ENCODE data around the gene PBX1. TPM values are rescaled to one million over a fixed set of nuclear protein-coding genes. Genes with fewer than 3 reads are reported as not detected.

PBX1 gene
- total RNA-seq, 1 experiment from 2014 or later: 102 TPM

DNA sequence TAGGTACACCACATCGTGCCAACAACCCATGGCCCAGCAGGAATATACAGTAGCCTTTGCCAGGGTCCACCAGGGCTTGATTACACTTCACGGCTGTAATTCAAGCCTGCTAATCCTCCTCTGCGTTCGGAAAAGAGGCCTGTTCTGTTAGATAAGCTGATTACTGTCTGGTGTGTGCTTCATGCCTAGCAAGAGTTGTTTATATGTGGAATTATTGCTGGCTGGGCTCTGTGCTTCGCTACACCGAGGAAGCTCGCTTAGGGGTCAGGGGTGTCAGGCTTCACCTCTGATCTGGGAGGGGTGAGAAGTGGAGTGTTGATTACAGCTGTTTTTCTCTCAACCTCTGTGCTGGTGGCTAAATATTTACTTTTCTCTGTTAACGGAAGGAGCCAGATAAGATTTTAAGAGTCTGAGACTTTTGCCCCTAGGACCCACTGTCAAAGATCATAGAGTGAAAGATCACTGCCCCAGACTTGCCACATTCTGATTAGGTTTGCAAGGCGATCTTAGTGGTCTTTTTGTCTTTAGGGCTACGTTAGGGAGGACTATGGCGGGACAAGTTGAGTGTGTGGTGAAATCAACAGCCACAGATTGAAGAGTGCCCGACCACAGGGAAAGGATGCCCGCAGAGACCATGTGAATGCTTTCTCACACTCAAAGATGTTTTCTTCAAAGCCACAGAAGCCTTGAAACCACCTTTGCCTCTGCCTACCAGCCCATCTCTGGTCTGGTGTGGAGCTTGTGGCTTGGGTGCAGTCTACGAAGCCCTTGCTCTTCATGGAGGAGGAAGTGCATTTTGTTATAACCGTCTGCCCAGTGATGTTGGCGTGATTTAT lies 216.1 kb downstream of the PBX1 start (continued):
- TF ChIP-seq, protein P1, sequence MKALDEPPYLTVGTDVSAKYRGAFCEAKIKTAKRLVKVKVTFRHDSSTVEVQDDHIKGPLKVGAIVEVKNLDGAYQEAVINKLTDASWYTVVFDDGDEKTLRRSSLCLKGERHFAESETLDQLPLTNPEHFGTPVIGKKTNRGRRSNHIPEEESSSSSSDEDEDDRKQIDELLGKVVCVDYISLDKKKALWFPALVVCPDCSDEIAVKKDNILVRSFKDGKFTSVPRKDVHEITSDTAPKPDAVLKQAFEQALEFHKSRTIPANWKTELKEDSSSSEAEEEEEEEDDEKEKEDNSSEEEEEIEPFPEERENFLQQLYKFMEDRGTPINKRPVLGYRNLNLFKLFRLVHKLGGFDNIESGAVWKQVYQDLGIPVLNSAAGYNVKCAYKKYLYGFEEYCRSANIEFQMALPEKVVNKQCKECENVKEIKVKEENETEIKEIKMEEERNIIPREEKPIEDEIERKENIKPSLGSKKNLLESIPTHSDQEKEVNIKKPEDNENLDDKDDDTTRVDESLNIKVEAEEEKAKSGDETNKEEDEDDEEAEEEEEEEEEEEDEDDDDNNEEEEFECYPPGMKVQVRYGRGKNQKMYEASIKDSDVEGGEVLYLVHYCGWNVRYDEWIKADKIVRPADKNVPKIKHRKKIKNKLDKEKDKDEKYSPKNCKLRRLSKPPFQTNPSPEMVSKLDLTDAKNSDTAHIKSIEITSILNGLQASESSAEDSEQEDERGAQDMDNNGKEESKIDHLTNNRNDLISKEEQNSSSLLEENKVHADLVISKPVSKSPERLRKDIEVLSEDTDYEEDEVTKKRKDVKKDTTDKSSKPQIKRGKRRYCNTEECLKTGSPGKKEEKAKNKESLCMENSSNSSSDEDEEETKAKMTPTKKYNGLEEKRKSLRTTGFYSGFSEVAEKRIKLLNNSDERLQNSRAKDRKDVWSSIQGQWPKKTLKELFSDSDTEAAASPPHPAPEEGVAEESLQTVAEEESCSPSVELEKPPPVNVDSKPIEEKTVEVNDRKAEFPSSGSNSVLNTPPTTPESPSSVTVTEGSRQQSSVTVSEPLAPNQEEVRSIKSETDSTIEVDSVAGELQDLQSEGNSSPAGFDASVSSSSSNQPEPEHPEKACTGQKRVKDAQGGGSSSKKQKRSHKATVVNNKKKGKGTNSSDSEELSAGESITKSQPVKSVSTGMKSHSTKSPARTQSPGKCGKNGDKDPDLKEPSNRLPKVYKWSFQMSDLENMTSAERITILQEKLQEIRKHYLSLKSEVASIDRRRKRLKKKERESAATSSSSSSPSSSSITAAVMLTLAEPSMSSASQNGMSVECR (CRISPR knock-in tag; IDR thresholded peaks at IDR 0.05; ENCODE audit: borderline replicate concordance): no peak
- no peak for TF ChIP-seq MXD4 (CRISPR knock-in tag; IDR thresholded peaks at IDR 0.05; ENCODE audit: borderline replicate concordance)
- TF ChIP-seq, protein P2, sequence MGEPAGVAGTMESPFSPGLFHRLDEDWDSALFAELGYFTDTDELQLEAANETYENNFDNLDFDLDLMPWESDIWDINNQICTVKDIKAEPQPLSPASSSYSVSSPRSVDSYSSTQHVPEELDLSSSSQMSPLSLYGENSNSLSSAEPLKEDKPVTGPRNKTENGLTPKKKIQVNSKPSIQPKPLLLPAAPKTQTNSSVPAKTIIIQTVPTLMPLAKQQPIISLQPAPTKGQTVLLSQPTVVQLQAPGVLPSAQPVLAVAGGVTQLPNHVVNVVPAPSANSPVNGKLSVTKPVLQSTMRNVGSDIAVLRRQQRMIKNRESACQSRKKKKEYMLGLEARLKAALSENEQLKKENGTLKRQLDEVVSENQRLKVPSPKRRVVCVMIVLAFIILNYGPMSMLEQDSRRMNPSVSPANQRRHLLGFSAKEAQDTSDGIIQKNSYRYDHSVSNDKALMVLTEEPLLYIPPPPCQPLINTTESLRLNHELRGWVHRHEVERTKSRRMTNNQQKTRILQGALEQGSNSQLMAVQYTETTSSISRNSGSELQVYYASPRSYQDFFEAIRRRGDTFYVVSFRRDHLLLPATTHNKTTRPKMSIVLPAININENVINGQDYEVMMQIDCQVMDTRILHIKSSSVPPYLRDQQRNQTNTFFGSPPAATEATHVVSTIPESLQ (CRISPR knock-in tag; IDR thresholded peaks at IDR 0.05): no peak
- TF ChIP-seq TEAD1 (CRISPR knock-in tag; IDR thresholded peaks at IDR 0.05): no peak
- TF ChIP-seq SOX15 (CRISPR knock-in tag; IDR thresholded peaks at IDR 0.05): no peak
- TF ChIP-seq NR2C2 (CRISPR knock-in tag; IDR thresholded peaks at IDR 0.05): no peak

DNA sequence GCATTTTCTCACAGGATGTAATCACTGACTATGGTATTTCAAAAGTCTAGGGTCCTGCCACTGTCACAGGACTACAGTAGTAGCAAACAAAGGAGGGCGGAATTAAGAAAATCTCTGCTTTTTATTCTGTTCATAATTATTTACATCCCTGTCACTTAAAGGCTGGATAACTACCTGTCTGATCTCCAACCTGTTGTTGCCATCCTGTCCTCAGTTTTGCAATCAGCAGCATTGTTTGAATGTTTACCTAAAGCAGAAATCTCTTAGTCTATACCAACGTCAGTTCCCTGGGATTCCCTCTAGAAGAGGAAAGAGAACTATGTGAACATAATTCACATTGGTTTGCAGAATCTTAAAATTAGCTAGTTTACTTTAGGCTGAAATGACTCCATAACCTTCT lies 218.5 kb downstream of the PBX1 start:
- H3K9me3 Mint-ChIP-seq: no peaks in the 10 kb centered on the region
- H3K27me3 Mint-ChIP-seq (ENCODE audit: low read depth): no peaks in the 10 kb centered on the region
- ChIA-PET CTCF (interaction anchor here (1.7 kb wide), 1 partner anchor 10 kb away, joined by 4 read pairs; no protein-coding TSS in a partner anchor), POLR2A (interaction anchor here (0.6 kb wide), 1 partner anchor 117 kb away, joined by 3 read pairs; no protein-coding TSS in a partner anchor)
- no peak overlapping the region for H3K27ac Mint-ChIP-seq
- no peaks in the 10 kb centered on the region for H3K36me3 Mint-ChIP-seq
- DNase-seq (ENCODE audit: low spot score): no peak
- TF ChIP-seq TEAD1 (CRISPR knock-in tag; IDR thresholded peaks at IDR 0.05) (no peak), FOXJ3 (CRISPR knock-in tag; IDR thresholded peaks at IDR 0.05; ENCODE audit: borderline replicate concordance) (no peak), ATF1 (CRISPR knock-in tag; IDR thresholded peaks at IDR 0.05) (no peak), KAT7 (CRISPR knock-in tag; IDR thresholded peaks at IDR 0.05; ENCODE audit: borderline replicate concordance) (no peak)
- TF ChIP-seq, protein P3, sequence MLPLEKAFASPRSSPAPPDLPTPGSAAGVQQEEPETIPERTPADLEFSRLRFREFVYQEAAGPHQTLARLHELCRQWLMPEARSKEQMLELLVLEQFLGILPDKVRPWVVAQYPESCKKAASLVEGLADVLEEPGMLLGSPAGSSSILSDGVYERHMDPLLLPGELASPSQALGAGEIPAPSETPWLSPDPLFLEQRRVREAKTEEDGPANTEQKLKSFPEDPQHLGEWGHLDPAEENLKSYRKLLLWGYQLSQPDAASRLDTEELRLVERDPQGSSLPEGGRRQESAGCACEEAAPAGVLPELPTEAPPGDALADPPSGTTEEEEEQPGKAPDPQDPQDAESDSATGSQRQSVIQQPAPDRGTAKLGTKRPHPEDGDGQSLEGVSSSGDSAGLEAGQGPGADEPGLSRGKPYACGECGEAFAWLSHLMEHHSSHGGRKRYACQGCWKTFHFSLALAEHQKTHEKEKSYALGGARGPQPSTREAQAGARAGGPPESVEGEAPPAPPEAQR (CRISPR knock-in tag; IDR thresholded peaks at IDR 0.05): no peak
- H3K4me1 Mint-ChIP-seq: peaks cover 81% of the 10 kb centered on the region
- ATAC-seq: no peak
- no peak overlapping the region for H3K4me3 Mint-ChIP-seq

DNA sequence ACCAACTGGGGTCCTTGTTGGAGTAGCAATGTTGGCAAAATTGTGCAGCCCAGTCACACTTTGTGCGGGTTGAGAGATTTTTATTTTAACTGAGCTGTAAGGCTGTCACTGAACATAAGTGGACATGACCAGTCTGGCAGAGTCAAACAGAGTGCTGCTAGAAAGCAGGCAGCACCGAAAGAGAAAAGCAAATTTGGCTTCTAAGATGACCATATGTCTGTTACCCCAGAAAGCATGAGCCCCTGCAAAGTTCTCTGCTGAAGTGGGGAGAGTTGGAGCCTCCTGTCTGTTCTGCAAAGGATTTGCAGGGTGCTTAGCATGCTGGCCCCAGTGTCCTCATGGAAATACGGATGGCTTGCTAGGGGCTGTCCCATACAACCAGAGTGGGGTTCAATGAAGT lies 220.4 kb downstream of the PBX1 start:
- H3K4me1 Mint-ChIP-seq: peaks cover 68% of the 10 kb centered on the region
- H3K36me3 Mint-ChIP-seq: no peaks in the 10 kb centered on the region
- DNase-seq (ENCODE audit: low spot score) (no peak), ATAC-seq (no peak)
- no peak overlapping the region for H3K4me3 Mint-ChIP-seq
- no peaks in the 10 kb centered on the region for H3K27me3 Mint-ChIP-seq (ENCODE audit: low read depth)
- no peaks in the 10 kb centered on the region for H3K9me3 Mint-ChIP-seq
- peak overlapping the region; percentile 75; the same call in 1 of the 2 replicates for H3K27ac Mint-ChIP-seq
- ChIA-PET CTCF (no interaction called here), POLR2A (no interaction called here)
- TF ChIP-seq, protein P4, sequence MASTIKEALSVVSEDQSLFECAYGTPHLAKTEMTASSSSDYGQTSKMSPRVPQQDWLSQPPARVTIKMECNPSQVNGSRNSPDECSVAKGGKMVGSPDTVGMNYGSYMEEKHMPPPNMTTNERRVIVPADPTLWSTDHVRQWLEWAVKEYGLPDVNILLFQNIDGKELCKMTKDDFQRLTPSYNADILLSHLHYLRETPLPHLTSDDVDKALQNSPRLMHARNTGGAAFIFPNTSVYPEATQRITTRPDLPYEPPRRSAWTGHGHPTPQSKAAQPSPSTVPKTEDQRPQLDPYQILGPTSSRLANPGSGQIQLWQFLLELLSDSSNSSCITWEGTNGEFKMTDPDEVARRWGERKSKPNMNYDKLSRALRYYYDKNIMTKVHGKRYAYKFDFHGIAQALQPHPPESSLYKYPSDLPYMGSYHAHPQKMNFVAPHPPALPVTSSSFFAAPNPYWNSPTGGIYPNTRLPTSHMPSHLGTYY (CRISPR knock-in tag; IDR thresholded peaks at IDR 0.05): no peak
- no peak for TF ChIP-seq SMAD4 (CRISPR knock-in tag; IDR thresholded peaks at IDR 0.05)
- TF ChIP-seq, protein P5, sequence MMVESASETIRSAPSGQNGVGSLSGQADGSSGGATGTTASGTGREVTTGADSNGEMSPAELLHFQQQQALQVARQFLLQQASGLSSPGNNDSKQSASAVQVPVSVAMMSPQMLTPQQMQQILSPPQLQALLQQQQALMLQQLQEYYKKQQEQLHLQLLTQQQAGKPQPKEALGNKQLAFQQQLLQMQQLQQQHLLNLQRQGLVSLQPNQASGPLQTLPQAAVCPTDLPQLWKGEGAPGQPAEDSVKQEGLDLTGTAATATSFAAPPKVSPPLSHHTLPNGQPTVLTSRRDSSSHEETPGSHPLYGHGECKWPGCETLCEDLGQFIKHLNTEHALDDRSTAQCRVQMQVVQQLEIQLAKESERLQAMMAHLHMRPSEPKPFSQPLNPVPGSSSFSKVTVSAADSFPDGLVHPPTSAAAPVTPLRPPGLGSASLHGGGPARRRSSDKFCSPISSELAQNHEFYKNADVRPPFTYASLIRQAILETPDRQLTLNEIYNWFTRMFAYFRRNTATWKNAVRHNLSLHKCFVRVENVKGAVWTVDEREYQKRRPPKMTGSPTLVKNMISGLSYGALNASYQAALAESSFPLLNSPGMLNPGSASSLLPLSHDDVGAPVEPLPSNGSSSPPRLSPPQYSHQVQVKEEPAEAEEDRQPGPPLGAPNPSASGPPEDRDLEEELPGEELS (CRISPR knock-in tag; IDR thresholded peaks at IDR 0.05): no peak
- no peak for TF ChIP-seq ZNF219 (CRISPR knock-in tag; IDR thresholded peaks at IDR 0.05; ENCODE audit: borderline replicate concordance)
